ENCODE measurements around the gene EEPD1.

EEPD1 gene

GRCh38 chr7:36348256-36348655 is 195.2 kb downstream of the EEPD1 start:
- TF ChIP-seq, protein P1, sequence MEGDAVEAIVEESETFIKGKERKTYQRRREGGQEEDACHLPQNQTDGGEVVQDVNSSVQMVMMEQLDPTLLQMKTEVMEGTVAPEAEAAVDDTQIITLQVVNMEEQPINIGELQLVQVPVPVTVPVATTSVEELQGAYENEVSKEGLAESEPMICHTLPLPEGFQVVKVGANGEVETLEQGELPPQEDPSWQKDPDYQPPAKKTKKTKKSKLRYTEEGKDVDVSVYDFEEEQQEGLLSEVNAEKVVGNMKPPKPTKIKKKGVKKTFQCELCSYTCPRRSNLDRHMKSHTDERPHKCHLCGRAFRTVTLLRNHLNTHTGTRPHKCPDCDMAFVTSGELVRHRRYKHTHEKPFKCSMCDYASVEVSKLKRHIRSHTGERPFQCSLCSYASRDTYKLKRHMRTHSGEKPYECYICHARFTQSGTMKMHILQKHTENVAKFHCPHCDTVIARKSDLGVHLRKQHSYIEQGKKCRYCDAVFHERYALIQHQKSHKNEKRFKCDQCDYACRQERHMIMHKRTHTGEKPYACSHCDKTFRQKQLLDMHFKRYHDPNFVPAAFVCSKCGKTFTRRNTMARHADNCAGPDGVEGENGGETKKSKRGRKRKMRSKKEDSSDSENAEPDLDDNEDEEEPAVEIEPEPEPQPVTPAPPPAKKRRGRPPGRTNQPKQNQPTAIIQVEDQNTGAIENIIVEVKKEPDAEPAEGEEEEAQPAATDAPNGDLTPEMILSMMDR (IDR thresholded peaks at IDR 0.05) = no peak
- Histone ChIP-seq H3K4me3 (no peak overlapping the region), H3K27ac (no peak overlapping the region)
- no peak for DNase-seq (ENCODE audit: low spot score)

- TF ChIP-seq, protein P1 (IDR thresholded peaks at IDR 0.05) = no peak
Measured at GRCh38 chr7:36348771-36349170, 195.7 kb downstream of the EEPD1 start.

DNA sequence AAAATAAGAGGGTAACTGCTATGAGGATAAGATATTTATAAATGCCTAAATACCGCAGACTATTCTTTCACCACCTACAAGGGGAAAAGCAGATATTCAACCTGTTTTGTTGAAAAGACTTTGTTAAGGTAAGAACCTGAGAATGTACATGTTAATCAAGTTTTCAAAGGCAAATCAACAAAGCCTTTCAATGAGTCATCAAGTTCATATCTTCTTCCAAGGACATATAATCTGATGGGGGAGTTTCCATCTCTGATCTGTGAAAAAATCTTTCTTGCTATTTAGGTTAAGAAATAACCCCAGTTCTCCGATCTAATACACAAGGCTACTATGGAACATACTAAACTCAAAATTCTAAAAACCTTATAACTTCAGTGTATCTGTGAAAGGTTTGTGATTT is 196.6 kb downstream of the EEPD1 start:
- Histone ChIP-seq H3K4me3 (no peak overlapping the region), H3K27ac (no peak overlapping the region)
- TF ChIP-seq, protein P1 (IDR thresholded peaks at IDR 0.05) = no peak
- no peak for DNase-seq (ENCODE audit: low spot score)

More at GRCh38 chr7:36348771-36349170, 195.7 kb downstream of the EEPD1 start:
- Histone ChIP-seq H3K27ac (no peak overlapping the region), H3K4me3 (no peak overlapping the region)
- no peak for DNase-seq (ENCODE audit: low spot score)

Data from coronary artery (tissue), 2 donors.